Cardiac fibroblast (primary cell): ENCODE data around the gene SLC35F6.

Experiments
- DNase-seq, 2 donors: peaks; one replicate each; pipeline versions ENCODE4 v3.0.0 to v3.0.0-alpha.2; 2010; ENCODE audit warnings: low read depth in 2 of 2
- H3K4me3 ChIP-seq, 2 donors: replicated peaks in 1 of 2; 1 replicate in 1 of 2; 2 replicates in 1 of 2; pipeline ENCODE4 v1.5.1; 2011; ENCODE audit warnings: low read depth in 2 of 2, low read length in 2 of 2, mild to moderate bottlenecking in 2 of 2, moderate library complexity in 1 of 2
- TF ChIP-seq, protein P1 (sequence below): IDR thresholded peaks from one replicate; pipeline ENCODE4 v1.5.1; 2011; ENCODE audit warnings: low read depth, mild to moderate bottlenecking, low read length, inconsistent platforms

The SLC35F6 gene

DNA sequence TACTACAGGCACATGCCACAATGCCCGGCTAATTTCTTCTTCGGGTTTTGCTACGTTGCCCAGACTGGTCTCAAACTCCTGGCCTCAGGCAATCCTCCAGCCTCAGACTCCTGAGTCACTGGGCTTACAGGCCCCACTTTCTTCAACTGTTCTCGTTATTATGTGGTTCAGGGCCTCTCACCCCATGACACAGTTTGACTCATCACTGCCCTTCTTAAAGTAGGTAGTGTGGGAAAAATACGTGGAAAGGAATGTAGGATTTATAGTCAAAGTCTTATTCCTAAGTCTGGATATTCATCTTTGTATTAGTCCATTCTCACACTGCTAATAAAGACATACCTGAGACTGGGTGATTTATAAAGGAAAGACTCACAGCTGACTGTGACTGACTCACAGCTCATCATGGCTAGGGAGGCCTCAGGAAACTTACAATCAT is 41.2 kb downstream of the SLC35F6 start:
- peak; percentile 26 to 83 for DNase-seq
- no peak overlapping the region for H3K4me3 ChIP-seq
- TF ChIP-seq, protein P1, sequence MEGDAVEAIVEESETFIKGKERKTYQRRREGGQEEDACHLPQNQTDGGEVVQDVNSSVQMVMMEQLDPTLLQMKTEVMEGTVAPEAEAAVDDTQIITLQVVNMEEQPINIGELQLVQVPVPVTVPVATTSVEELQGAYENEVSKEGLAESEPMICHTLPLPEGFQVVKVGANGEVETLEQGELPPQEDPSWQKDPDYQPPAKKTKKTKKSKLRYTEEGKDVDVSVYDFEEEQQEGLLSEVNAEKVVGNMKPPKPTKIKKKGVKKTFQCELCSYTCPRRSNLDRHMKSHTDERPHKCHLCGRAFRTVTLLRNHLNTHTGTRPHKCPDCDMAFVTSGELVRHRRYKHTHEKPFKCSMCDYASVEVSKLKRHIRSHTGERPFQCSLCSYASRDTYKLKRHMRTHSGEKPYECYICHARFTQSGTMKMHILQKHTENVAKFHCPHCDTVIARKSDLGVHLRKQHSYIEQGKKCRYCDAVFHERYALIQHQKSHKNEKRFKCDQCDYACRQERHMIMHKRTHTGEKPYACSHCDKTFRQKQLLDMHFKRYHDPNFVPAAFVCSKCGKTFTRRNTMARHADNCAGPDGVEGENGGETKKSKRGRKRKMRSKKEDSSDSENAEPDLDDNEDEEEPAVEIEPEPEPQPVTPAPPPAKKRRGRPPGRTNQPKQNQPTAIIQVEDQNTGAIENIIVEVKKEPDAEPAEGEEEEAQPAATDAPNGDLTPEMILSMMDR, result no peak

DNA sequence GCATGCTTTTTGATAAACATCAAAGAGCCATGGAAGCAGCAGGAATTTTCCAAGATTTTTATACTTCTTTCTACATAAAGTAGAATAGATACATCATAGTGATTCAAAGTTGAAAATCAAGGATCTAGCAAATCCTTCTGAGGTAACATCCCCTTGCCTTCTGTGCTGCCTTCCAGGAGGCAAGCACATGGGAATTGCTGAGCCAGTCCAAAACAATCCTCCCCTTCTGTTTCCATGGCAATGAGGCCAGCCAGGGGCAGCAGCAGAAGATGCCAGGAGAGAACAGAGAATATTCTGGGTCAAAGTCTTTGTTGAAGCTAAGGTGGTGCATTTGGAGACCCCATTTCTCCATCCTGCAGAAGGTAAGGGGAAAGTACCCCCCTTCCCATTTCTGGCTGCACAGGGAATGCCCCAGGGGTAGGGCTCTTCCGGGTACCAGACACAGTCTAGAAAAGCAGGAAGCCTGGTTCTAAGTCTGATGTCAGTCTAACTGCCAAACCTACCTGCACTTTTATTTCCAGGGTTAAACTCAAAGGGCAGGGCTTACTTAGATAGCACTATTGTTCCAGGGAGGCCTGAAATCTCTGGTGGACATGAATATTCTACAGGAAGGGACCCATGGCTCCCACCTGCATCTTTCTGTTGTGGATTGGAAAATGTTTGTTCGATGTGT is 43.8 kb downstream of the SLC35F6 start:
- TF ChIP-seq, protein P1, result no peak
- H3K4me3 ChIP-seq, result no peak overlapping the region
- peak; percentile 40 to 73 for DNase-seq

DNA sequence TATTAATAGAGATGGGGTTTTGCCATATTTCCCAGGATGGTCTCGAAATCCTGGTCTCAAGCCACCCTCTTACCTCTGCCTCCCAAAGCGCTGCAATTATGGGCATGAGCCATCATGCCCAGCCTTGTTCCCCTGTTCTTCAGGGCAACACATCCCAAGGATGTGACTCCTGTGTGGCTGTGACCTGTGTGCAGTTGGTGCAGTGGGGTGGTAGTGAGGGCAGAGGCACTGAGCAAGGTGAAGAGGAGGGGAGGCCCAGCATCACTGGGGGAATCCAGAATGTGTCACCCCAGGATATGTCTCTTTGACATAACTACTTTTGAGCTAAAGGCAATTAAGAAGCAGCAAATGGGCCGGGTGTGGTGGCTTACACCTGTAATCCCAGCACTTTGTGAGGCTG is 45.1 kb downstream of the SLC35F6 start:
- TF ChIP-seq, protein P1, result no peak
- no peak for DNase-seq
- no peak overlapping the region for H3K4me3 ChIP-seq

- no peak overlapping the region for H3K4me3 ChIP-seq
- DNase-seq, result no peak
- TF ChIP-seq, protein P1, result no peak
Observed at GRCh38 chr2:26809876-26810577, 45.9 kb downstream of the SLC35F6 start.

GRCh38 chr2:26811261-26811660 is 47.2 kb downstream of the SLC35F6 start:
- TF ChIP-seq, protein P1, result no peak
- H3K4me3 ChIP-seq, result no peak overlapping the region
- DNase-seq, result no peak

DNA sequence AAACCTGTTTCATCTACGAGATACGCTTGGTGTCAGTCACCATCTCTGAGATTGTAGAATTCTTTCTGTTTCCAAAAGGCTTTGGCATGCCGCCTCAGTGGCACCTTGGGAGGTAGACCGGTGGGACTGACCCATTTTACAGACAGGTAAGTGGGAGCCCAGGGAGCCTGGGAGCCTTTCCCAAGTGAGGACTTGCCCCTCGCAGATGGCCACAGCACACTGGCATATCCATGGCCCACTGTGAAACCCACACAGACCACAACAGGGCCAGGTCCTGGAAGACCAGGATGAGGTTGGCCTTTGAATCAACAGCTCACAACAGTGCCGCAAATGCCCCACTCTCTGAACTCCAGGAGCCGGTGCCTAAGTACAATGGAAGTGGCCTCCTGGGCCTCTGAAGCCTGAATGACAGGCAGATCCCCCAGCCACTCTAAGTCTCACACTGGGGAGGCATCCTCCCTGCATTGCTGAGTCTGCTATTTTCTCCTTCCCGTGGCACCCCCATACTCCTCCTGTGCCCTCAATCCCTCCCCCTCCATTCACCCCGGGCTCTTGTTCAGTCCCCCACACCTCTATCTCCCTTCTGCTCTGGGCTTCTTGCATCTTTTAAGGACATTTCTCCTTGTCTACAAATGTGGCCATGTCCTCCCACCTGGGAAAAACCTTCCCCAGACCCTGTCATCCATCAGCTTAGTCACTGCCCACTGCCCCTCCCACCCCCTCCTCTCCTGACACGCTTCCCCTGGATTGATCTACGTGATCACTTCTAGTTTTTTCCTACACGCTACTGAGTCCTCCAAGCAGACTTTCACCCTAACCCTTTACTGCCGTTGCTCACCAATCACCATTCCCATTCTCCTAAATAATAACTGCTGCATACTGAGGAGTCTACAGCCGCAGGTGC is 48.0 kb downstream of the SLC35F6 start:
- TF ChIP-seq, protein P1, result no peak
- DNase-seq, result no peak
- H3K4me3 ChIP-seq, result no peak overlapping the region
